Lung (tissue), 12 donors: ENCODE results near the gene ALS2CL. TPM values are rescaled to one million over a fixed set of nuclear protein-coding genes. Genes with fewer than 3 reads are reported as not detected.

Experiments used
- ATAC-seq: fragments of 200-7000 bp; cut with Tn5 transposase; one replicate; pipeline ENCODE4 v1.9.1; 2020; ENCODE audit warnings: moderate number of reproducible peaks; ENCODE audit not compliant: insufficient read depth, low FRiP score
- DNase-seq, 3 donors: peaks; one replicate each; pipeline ENCODE4 v3.0.0-alpha.2; 2013 to 2017
- H3K27ac ChIP-seq, 2 donors: one replicate each; pipeline ENCODE4 v1.5.1; 2013; ENCODE audit warnings: mild to moderate bottlenecking in 2 of 2, moderate library complexity in 2 of 2, control low read depth in 1 of 2, inconsistent platforms in 1 of 2, low read depth in 1 of 2, low read length in 1 of 2
- H3K27me3 ChIP-seq, 3 donors: one replicate each; pipeline ENCODE4 v1.5.1; 2013; ENCODE audit warnings: low read length in 2 of 3; ENCODE audit not compliant: control insufficient read depth in 3 of 3, insufficient read depth in 3 of 3
- H3K36me3 ChIP-seq, 4 donors: one replicate each; pipeline ENCODE4 v1.5.1; 2013; ENCODE audit warnings: low read length in 4 of 4, mild to moderate bottlenecking in 1 of 4, moderate library complexity in 1 of 4; ENCODE audit not compliant: control insufficient read depth in 4 of 4, insufficient read depth in 4 of 4
- H3K4me1 ChIP-seq, 5 donors: one replicate each; pipeline ENCODE4 v1.5.1; 2013; ENCODE audit warnings: low read length in 5 of 5, mild to moderate bottlenecking in 2 of 5, moderate library complexity in 1 of 5; ENCODE audit not compliant: control insufficient read depth in 5 of 5, insufficient read depth in 5 of 5
- H3K4me3 ChIP-seq: one replicate; pipeline ENCODE4 v1.5.1; 2013; ENCODE audit warnings: mild to moderate bottlenecking, control low read depth, moderate library complexity
- H3K9ac ChIP-seq, 2 donors: one replicate each; pipeline ENCODE4 v1.5.1; 2013; ENCODE audit warnings: low read length in 2 of 2, control low read depth in 1 of 2; ENCODE audit not compliant: insufficient read depth in 1 of 2
- H3K9me3 ChIP-seq, 4 donors: one replicate each; pipeline ENCODE4 v1.5.1; 2013; ENCODE audit warnings: low read length in 3 of 4, mild to moderate bottlenecking in 1 of 4, moderate library complexity in 1 of 4; ENCODE audit not compliant: control insufficient read depth in 4 of 4, insufficient read depth in 3 of 4
- WGBS, 2 donors: extraction: QIAGEN DNeasy Blood & Tissue Kit; methylation state at CpG; one replicate each; pipeline ENCODE4 v1.1.7; 2013; 5-methylcytosine and 5-hydroxymethylcytosine counted together
- polyA plus RNA-seq, 2 donors: library from polyadenylated mRNA; stranded (reverse); fragments of 200-250 nt; gene quantifications; one replicate each; pipeline ENCODE4 v1.2.1, GENCODE V29; 2013
- total RNA-seq, 2 donors: library from RNA; depleted of rRNA in 1 of 2; stranded (reverse); fragments of >200 nt in 1 of 2; gene quantifications; one replicate each; pipeline ENCODE4 v1.2.1, GENCODE V29; 2014 to 2021
- TF ChIP-seq, protein P1 (sequence below): IDR thresholded peaks from 2 replicates; pipeline ENCODE4 v1.5.1; 2012; ENCODE audit warnings: mild to moderate bottlenecking; ENCODE audit errors: control extremely low read depth, extremely low read depth
- donor health status: control.
- donor health status: control.
- donor health status: Bipolar disorder and iron deficiency.
- donor health status: healthy.
- donor health status: DM: yes; HTN: yes; CAD: no.

ALS2CL gene
- total and polyA plus RNA-seq, 4 donors, result 23.6 to 58.5 (median 48.9) TPM

DNA sequence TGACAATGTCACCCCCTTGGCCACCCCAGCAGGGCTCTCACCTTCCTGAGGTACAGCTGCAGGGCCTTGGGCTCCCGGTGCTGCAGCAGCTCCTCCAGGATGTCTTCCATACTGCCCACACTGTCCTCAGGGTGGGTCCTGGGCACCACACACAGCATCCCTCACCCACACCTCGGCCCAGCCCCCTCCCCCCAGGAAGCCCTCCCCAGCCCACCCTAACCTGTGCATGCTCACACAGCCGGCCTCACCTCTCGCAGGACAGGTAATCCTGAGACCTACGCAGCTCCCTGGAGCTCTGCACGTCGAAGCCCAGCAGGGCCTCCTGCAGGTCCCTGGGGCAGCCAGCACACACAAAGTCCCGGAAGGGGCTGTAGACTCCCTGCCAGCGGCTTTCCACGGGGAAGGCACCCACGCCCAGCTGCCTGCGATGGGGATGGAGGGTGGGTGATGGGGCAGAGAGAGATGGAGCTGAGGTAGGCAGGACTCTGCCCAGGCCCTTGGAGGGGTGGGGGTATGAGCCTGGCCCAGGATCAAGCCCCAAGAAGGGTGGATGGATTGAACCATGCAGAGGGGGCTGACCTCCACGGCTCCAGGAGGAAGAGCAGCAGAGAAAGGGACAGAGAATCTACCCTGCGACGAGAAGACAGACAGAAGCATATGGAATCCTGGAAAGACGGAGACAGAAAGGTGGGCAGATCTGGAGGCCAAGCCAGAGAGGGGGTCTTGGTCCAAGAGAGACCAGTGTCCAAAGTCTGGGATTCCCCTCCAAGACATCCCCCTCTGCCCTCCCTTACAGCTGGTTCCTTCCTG lies 16.7 kb downstream of the ALS2CL start:
- Histone ChIP-seq H3K4me1 (peaks cover 0 to 5% (median 0%) of the 10 kb centered on the region in 5 donors), H3K9me3 (no peaks in the 10 kb centered on the region), H3K27ac (no peak overlapping the region), H3K36me3 (peaks cover 0 to 52% (median 0%) of the 10 kb centered on the region in 4 donors), H3K27me3 (no peaks in the 10 kb centered on the region), H3K9ac (no peak overlapping the region), H3K4me3 (no peak overlapping the region)
- ATAC-seq, result no peak
- TF ChIP-seq, protein P1, sequence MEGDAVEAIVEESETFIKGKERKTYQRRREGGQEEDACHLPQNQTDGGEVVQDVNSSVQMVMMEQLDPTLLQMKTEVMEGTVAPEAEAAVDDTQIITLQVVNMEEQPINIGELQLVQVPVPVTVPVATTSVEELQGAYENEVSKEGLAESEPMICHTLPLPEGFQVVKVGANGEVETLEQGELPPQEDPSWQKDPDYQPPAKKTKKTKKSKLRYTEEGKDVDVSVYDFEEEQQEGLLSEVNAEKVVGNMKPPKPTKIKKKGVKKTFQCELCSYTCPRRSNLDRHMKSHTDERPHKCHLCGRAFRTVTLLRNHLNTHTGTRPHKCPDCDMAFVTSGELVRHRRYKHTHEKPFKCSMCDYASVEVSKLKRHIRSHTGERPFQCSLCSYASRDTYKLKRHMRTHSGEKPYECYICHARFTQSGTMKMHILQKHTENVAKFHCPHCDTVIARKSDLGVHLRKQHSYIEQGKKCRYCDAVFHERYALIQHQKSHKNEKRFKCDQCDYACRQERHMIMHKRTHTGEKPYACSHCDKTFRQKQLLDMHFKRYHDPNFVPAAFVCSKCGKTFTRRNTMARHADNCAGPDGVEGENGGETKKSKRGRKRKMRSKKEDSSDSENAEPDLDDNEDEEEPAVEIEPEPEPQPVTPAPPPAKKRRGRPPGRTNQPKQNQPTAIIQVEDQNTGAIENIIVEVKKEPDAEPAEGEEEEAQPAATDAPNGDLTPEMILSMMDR, result no peak
- peak in 1 of 3 donors; percentile 7 for DNase-seq
- WGBS, 2 donors, result 81 to 92% methylated on average over 16 of the region's 16 CpGs

DNA sequence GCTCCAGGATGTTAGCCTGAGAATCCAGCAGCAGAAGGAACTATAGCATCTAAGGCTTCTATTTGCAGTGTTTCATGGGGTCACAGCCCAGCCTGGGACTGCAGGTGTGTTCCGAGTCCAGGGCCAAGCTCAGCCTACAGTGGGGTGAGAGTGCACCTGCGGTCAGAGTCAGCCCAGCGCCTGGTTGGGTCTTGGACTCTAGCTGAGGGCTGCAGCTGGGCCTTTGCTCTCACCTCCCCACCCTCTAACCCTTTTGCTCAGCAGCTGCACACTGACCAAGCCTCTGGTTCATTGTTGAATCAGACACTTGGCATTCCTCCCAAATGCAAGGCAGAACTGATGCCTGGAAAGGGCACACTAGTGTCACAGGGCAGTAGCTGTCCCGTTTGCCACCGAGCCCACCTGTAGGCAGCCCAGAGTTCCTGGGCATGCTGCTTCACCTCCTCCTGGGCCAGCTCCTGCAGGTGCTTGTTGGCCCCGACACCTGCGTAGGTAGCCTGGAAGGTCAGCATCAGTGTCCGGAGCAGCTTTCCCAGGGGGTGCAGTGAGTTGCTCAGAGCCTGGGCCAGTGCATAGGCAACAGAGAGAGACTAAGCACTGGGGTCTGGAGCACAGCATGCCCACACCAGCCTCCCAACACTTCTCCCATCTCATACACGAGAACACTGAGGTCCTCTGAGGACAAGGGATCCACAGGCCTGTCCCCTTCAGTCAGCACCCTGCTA lies 17.5 kb downstream of the ALS2CL start:
- no peaks in the 10 kb centered on the region for H3K27me3 ChIP-seq
- DNase-seq, result peak in 1 of 3 donors; percentile 9
- WGBS, 2 donors, result 85 to 92% methylated on average over 9 of the region's 9 CpGs
- H3K36me3 ChIP-seq, result peaks cover 0 to 53% (median 0%) of the 10 kb centered on the region in 4 donors
- TF ChIP-seq, protein P1, result no peak
- H3K9me3 ChIP-seq, result no peaks in the 10 kb centered on the region
- no peak overlapping the region for H3K9ac ChIP-seq
- ATAC-seq, result no peak
- H3K4me1 ChIP-seq, result peaks cover 0 to 5% (median 0%) of the 10 kb centered on the region in 5 donors
- no peak overlapping the region for H3K4me3 ChIP-seq
- no peak overlapping the region for H3K27ac ChIP-seq

DNA sequence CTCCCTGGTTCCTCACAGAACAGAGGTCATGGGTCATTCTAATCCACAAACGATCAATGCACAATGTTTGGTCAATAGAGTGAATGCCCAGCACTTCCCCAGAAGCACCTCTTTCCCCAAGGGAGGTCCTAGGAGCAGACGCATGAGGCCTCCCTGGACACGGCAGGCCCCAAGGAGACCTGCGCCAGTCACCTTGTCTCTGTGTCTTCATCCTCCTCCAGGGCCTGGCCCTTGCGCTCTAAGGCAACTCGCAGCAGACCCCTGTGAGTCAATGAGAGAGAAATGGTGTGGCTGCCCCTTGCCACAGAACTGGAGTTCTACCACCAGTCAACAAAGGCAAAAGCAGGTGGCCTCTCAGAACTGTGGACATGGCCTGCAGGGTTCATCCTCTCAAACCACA lies 18.1 kb downstream of the ALS2CL start:
- Histone ChIP-seq H3K36me3 (peaks cover 0 to 51% (median 0%) of the 10 kb centered on the region in 4 donors), H3K9ac (no peak overlapping the region), H3K27me3 (no peaks in the 10 kb centered on the region), H3K27ac (no peak overlapping the region), H3K9me3 (no peaks in the 10 kb centered on the region), H3K4me1 (peaks cover 0 to 5% (median 0%) of the 10 kb centered on the region in 5 donors), H3K4me3 (no peak overlapping the region)
- ATAC-seq, result no peak
- no peak for DNase-seq
- TF ChIP-seq, protein P1, result no peak
- 91 to 95% methylated on average over 6 of the region's 6 CpGs for WGBS, 2 donors
